Right ventricle myocardium superior (tissue), 1 donor: ENCODE measurements around the gene KRT85. TPM values are rescaled to one million over a fixed set of nuclear protein-coding genes. Genes with fewer than 3 reads are reported as not detected.

Source experiments
- ATAC-seq: fragments of 200-7000 bp; cut with Tn5 transposase; one replicate; pipeline ENCODE4 v1.9.1; 2020; ENCODE audit warnings: mild to moderate bottlenecking; ENCODE audit not compliant: poor library complexity
- DNase-seq: peaks from one replicate; pipeline ENCODE4 v3.0.0-alpha.2; 2020
- intact Hi-C: fragments of 100-400 bp; cut with DNase I; formaldehyde crosslinking; loops from one replicate; pipeline ENCODE4 v1.11.2; 2022
- total RNA-seq: library from RNA; stranded (reverse); fragmentation: NEBNext Ultra II Directional; extraction: Animal tissue kit (Norgen Biotek cat#: 25700); gene quantifications from one replicate; pipeline ENCODE4 v1.2.1, GENCODE V29; 2021
- donor health status: DM: no; HTN: yes; CAD: no; lungs with severe emphysema.

Gene KRT85
- total RNA-seq, 1 donor from 2014 or later, result not detected

GRCh38 chr12:52398176-52398575 is 30.9 kb upstream of the KRT85 start:
- ATAC-seq, result no peak
- intact Hi-C loops, result no loop called here

GRCh38 chr12:52396656-52397055 is 29.4 kb upstream of the KRT85 start:
- intact Hi-C loops, result no loop called here
- ATAC-seq (no peak), DNase-seq (no peak)

More at GRCh38 chr12:52398176-52398575, 30.9 kb upstream of the KRT85 start:
- DNase-seq, result no peak

GRCh38 chr12:52395761-52396434 is 28.6 kb upstream of the KRT85 start:
- intact Hi-C loops, result no loop called here
- ATAC-seq (no peak), DNase-seq (peak; percentile 59)

- ATAC-seq (no peak), DNase-seq (no peak)
- intact Hi-C loops, result no loop called here
Measured at GRCh38 chr12:52394836-52395405, 27.6 kb upstream of the KRT85 start.

- no peak for ATAC-seq
- no peak for DNase-seq
- intact Hi-C loops, result no loop called here
Measured at GRCh38 chr12:52392465-52393007, 25.3 kb upstream of the KRT85 start.

GRCh38 chr12:52391618-52392002 is 24.3 kb upstream of the KRT85 start:
- ATAC-seq, result peak; percentile 93
- intact Hi-C loops, result no loop called here
- DNase-seq, result peak; percentile 82

GRCh38 chr12:52390739-52391617 is 23.7 kb upstream of the KRT85 start:
- DNase-seq (no peak), ATAC-seq (peak; percentile 30)
- intact Hi-C loops, result no loop called here

GRCh38 chr12:52389313-52390207 is 22.3 kb upstream of the KRT85 start:
- intact Hi-C loops, result loop anchor here (10.0 kb wide), 1 partner anchor 115 kb away; no protein-coding TSS in a partner anchor
- ATAC-seq (no peak), DNase-seq (no peak)

- no peak for ATAC-seq
- intact Hi-C loops, result loop anchor here (10.0 kb wide), 1 partner anchor 117 kb away; no protein-coding TSS in a partner anchor
- DNase-seq, result no peak
Measured at GRCh38 chr12:52387859-52388258, 20.6 kb upstream of the KRT85 start.

- intact Hi-C loops, result loop anchor here (10.0 kb wide), 1 partner anchor 120 kb away; no protein-coding TSS in a partner anchor
- ATAC-seq (no peak), DNase-seq (no peak)
Measured at GRCh38 chr12:52385226-52385702, 18.0 kb upstream of the KRT85 start, which contains the start of gene KRT84. TSS of gene KRT84 (minus strand) at chr12:52385652. CDS start at chr12:52385585, 67 bp downstream.

- no peak for ATAC-seq
- intact Hi-C loops, result loop anchor here (10.0 kb wide), 1 partner anchor 121 kb away; no protein-coding TSS in a partner anchor
- no peak for DNase-seq
Measured at GRCh38 chr12:52383331-52383730, 16.1 kb upstream of the KRT85 start.

- no peak for DNase-seq
- no peak for ATAC-seq
- intact Hi-C loops, result loop anchor here (10.0 kb wide), 1 partner anchor 122 kb away; no protein-coding TSS in a partner anchor
Measured at GRCh38 chr12:52382854-52383253, 15.6 kb upstream of the KRT85 start.

- ATAC-seq, result no peak
- DNase-seq, result no peak
- intact Hi-C loops, result loop anchor here (10.0 kb wide), 1 partner anchor 124 kb away; no protein-coding TSS in a partner anchor
Measured at GRCh38 chr12:52381206-52381605, 13.9 kb upstream of the KRT85 start.

GRCh38 chr12:52380271-52380694 is 13.0 kb upstream of the KRT85 start:
- peak; percentile 38 for ATAC-seq
- peak; percentile 67 for DNase-seq
- intact Hi-C loops, result loop anchor here (10.0 kb wide), 1 partner anchor 125 kb away; no protein-coding TSS in a partner anchor

- ATAC-seq (no peak), DNase-seq (no peak)
- intact Hi-C loops, result no loop called here
Measured at GRCh38 chr12:52379536-52379935, 12.3 kb upstream of the KRT85 start.

- intact Hi-C loops, result no loop called here
- DNase-seq (no peak), ATAC-seq (no peak)
Measured at GRCh38 chr12:52378091-52378490, 10.8 kb upstream of the KRT85 start.

- ATAC-seq (no peak), DNase-seq (no peak)
- intact Hi-C loops, result no loop called here
Measured at GRCh38 chr12:52377266-52377665, 10.0 kb upstream of the KRT85 start.
